Suprapubic skin (tissue), 4 donors: ENCODE results near the gene RING1. TPM values are rescaled to one million over a fixed set of nuclear protein-coding genes. Genes with fewer than 3 reads are reported as not detected.

Experiments
- DNase-seq, 2 donors: peaks; one replicate each; pipeline ENCODE4 v3.0.0-alpha.2; 2019; ENCODE audit warnings: low spot score in 2 of 2
- H3K27ac ChIP-seq: fragments of 200-600 bp; sonication (generic); one replicate; pipeline ENCODE4 v1.5.1; 2019
- H3K27me3 ChIP-seq: fragments of 200-600 bp; sonication (generic); one replicate; pipeline ENCODE4 v1.5.1; 2019
- H3K36me3 ChIP-seq: fragments of 200-600 bp; sonication (generic); one replicate; pipeline ENCODE4 v1.5.1; 2019
- H3K4me1 ChIP-seq: fragments of 200-600 bp; sonication (generic); one replicate; pipeline ENCODE4 v1.5.1; 2019
- H3K4me3 ChIP-seq: fragments of 200-600 bp; sonication (generic); one replicate; pipeline ENCODE4 v1.5.1; 2019; ENCODE audit warnings: mild to moderate bottlenecking
- H3K9me3 ChIP-seq: fragments of 200-600 bp; sonication (generic); one replicate; pipeline ENCODE4 v1.5.1; 2019
- EP300 ChIP-seq: sonication (generic); formaldehyde crosslinking; IDR thresholded peaks from one replicate; pipeline ENCODE4 v1.6.1; 2017; ENCODE audit warnings: antibody characterized with exemption
- POLR2A ChIP-seq, 2 donors: fragments of 450-650 bp; IDR thresholded peaks; one replicate each; pipeline ENCODE4 v1.6.1; 2017; ENCODE audit warnings: antibody characterized with exemption in 2 of 2, mild to moderate bottlenecking in 2 of 2, moderate library complexity in 2 of 2
- POLR2AphosphoS5 ChIP-seq, 3 donors: sonication (generic); formaldehyde crosslinking; IDR thresholded peaks; one replicate each; pipeline ENCODE4 v1.6.1; 2017; ENCODE audit warnings: antibody characterized with exemption in 3 of 3
- WGBS: methylation state at CpG from one replicate; pipeline ENCODE4 v1.1.5; 2018; 5-methylcytosine and 5-hydroxymethylcytosine counted together
- total RNA-seq, 4 donors: library from RNA; depleted of rRNA; stranded (reverse); fragments of >200 nt; gene quantifications; one replicate each; pipeline ENCODE4 v1.1.0, GENCODE V29; 2016
- TF ChIP-seq, protein P1 (sequence below), 2 donors: fragments of 200-600 bp in 1 of 2; fragments of 450-650 bp in 1 of 2; sonication (generic) in 1 of 2; IDR thresholded peaks; one replicate each; pipeline ENCODE4 v1.5.1; 2016 to 2019; ENCODE audit warnings: antibody characterized with exemption in 2 of 2, mild to moderate bottlenecking in 1 of 2, moderate library complexity in 1 of 2

RING1 gene
- total RNA-seq, 4 donors from 2014 or later, result 11.5 to 18.1 (median 14.9) TPM

DNA sequence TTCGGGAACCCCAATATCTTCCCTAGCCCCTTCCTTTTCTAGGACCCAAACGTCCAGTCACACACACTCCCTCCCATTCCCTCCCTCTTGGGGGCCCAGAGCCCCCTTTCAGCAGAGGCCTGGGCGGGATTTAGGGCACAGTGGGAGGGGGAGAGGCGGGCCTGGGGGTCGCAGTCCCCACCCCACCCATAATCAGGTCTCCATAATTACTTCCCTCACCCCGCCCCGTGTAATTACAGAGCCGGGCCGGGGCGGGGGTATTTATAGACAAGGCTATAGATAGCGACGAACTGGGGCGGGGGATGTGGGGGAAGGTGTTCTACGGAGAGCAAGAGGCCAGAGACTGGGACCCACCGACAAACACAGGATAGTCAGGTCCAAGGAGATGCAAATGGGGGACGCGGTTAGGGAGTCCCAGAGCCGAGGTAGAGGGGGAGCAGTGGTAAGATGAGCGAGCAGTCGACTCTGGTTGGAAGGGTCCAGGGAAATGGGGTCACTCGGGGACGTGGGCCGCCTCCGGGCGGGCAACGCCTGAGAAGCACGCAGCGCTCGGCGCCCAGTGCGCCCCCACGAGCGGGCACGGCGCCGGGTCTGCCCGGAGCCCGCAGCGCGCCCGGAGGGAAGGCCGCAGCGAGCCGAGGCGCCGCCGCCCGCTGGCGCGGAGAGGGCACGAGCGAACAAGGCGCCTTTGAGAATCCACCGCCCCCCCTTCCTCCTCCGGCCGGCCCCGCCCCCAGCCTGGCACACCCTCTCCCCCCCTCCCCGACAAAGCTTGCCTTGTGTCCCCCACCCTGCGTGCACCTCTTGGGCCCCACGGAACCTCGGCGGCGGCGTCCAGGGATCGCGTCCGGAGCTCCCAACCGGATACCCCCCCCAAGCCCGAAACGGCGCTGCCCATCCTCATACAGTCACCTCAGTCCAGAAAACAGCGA is 15.4 kb upstream of the RING1 start:
- no peak for DNase-seq
- H3K27ac ChIP-seq, result peak overlapping the region; percentile 15
- peaks cover 27% of the 10 kb centered on the region for H3K36me3 ChIP-seq
- 4% methylated on average over 46 of the region's 72 CpGs for WGBS
- H3K27me3 ChIP-seq, result peaks cover 13% of the 10 kb centered on the region
- H3K4me1 ChIP-seq, result peaks cover 25% of the 10 kb centered on the region
- peak overlapping the region; percentile 50 for H3K4me3 ChIP-seq
- H3K9me3 ChIP-seq, result no peaks in the 10 kb centered on the region
- no peak for TF ChIP-seq POLR2AphosphoS5 (IDR thresholded peaks at IDR 0.05)
- no peak for TF ChIP-seq EP300
- TF ChIP-seq POLR2A (IDR thresholded peaks at IDR 0.05), result no peak
- TF ChIP-seq, protein P1, sequence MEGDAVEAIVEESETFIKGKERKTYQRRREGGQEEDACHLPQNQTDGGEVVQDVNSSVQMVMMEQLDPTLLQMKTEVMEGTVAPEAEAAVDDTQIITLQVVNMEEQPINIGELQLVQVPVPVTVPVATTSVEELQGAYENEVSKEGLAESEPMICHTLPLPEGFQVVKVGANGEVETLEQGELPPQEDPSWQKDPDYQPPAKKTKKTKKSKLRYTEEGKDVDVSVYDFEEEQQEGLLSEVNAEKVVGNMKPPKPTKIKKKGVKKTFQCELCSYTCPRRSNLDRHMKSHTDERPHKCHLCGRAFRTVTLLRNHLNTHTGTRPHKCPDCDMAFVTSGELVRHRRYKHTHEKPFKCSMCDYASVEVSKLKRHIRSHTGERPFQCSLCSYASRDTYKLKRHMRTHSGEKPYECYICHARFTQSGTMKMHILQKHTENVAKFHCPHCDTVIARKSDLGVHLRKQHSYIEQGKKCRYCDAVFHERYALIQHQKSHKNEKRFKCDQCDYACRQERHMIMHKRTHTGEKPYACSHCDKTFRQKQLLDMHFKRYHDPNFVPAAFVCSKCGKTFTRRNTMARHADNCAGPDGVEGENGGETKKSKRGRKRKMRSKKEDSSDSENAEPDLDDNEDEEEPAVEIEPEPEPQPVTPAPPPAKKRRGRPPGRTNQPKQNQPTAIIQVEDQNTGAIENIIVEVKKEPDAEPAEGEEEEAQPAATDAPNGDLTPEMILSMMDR (IDR thresholded peaks at IDR 0.05), result no peak

DNA sequence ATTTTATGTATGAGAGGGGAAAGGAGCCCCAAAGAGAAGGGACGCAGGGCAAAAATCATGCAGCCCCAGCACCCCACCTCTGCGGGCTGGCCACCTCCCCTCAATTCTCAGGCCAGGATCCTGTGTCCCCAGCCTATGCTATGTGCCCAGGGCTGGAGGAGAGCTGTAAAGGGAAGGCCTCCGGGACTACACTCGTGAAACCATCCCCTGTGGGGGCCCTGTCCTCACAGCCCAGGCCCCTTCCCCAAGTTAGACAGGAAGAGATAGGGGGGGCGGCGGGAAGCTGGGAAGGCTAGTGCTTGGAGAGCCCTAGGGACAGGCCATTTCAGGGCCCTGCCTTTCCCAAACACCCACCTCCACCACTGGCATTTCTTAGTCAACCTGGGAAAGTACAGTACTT is 14.7 kb upstream of the RING1 start:
- peaks cover 32% of the 10 kb centered on the region for H3K4me1 ChIP-seq
- H3K36me3 ChIP-seq, result peaks cover 27% of the 10 kb centered on the region
- TF ChIP-seq, protein P1 (IDR thresholded peaks at IDR 0.05), result no peak
- TF ChIP-seq EP300 (no peak), POLR2A (IDR thresholded peaks at IDR 0.05) (no peak)
- no peak for DNase-seq
- no peaks in the 10 kb centered on the region for H3K9me3 ChIP-seq
- peaks cover 13% of the 10 kb centered on the region for H3K27me3 ChIP-seq
- peak overlapping the region; percentile 50 for H3K4me3 ChIP-seq
- no peak overlapping the region for H3K27ac ChIP-seq
- 66% methylated on average over 6 of the region's 6 CpGs for WGBS

DNA sequence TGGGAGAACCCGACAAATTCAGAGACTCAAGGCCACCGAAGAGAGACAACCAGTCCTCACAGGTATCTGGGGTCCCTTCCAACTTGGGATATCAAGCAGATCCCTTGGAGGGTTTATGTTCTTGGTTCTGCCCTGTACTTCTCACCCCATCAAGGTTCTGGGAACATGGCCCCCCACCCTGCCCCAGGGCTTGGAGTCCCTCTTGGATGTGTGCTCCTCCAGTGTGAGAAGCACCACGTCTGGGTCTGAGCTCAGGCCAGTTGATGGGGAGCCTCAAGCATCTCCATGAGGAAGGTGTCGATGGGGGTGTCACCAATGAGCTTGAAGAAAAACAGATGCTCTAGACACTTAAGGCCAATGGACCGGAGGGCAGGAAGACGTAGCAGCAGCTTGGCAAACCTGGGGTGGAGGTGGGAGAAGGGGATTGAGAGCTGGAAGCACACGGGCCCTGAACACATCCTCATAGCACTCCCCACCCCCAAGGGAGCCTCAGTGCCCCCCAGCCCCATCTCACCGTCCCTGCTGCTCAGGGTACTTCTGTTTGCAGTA is 13.8 kb upstream of the RING1 start:
- Histone ChIP-seq H3K4me3 (no peak overlapping the region), H3K27ac (no peak overlapping the region), H3K4me1 (peaks cover 40% of the 10 kb centered on the region), H3K36me3 (peaks cover 27% of the 10 kb centered on the region), H3K27me3 (peaks cover 13% of the 10 kb centered on the region), H3K9me3 (no peaks in the 10 kb centered on the region)
- DNase-seq, result no peak
- WGBS, result 79% methylated on average over 7 of the region's 8 CpGs
- no peak for TF ChIP-seq POLR2AphosphoS5 (IDR thresholded peaks at IDR 0.05)
- TF ChIP-seq POLR2A (IDR thresholded peaks at IDR 0.05), result no peak
- no peak for TF ChIP-seq EP300
- TF ChIP-seq, protein P1 (IDR thresholded peaks at IDR 0.05), result no peak

DNA sequence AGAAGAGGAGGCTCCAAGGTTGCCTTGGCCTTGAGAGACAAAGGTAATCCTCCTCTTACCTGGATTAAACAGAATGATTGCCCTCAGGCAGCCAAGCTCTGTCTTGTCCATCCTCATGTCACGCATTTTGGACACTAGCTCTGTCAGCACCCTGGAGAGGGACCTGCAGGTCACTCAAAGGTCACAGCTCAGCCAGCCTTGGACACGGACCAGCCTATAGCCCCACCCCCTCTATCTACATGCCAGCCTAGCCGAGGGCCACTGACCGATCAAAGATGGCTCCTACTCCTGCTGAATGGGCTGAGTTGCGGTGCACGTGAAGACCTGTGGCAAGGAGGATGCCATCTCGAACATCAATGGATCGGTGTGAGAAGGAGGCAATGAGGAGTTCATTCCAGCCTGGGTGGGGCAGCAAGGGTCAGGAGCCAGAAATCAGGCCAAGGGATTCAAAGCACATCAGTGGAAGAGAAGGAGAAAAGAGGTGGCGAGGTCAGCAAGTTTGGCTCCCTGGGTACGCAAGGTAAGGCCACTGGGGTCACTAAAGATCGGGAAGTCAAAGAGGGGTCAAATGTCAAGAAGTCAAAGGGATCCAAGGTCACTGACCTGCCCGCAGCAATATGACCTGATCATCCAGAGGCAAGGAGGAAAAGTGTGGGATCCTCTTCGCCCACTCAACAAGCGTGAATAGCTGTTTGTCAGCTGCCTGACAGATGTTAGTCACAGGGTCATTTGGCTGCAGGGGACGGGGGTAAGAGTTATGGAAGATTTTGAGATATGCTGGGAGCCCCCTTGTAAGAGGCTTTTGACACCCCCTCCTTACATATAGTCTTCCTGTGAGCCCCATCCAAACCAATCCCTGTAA is 12.8 kb upstream of the RING1 start:
- WGBS, result 80% methylated on average over 12 of the region's 15 CpGs
- Histone ChIP-seq H3K27me3 (peaks cover 13% of the 10 kb centered on the region), H3K4me1 (peaks cover 45% of the 10 kb centered on the region), H3K4me3 (no peak overlapping the region), H3K36me3 (peaks cover 27% of the 10 kb centered on the region), H3K27ac (no peak overlapping the region), H3K9me3 (no peaks in the 10 kb centered on the region)
- TF ChIP-seq POLR2AphosphoS5 (IDR thresholded peaks at IDR 0.05), result no peak
- TF ChIP-seq EP300, result no peak
- TF ChIP-seq POLR2A (IDR thresholded peaks at IDR 0.05), result no peak
- TF ChIP-seq, protein P1 (IDR thresholded peaks at IDR 0.05), result no peak
- no peak for DNase-seq
